ENCODE results near the gene SLC11A2. TPM values are rescaled to one million over a fixed set of nuclear protein-coding genes. Genes with fewer than 3 reads are reported as not detected.

SLC11A2 gene
- total RNA-seq, 1 experiment from 2014 or later, result 47.9 TPM

DNA sequence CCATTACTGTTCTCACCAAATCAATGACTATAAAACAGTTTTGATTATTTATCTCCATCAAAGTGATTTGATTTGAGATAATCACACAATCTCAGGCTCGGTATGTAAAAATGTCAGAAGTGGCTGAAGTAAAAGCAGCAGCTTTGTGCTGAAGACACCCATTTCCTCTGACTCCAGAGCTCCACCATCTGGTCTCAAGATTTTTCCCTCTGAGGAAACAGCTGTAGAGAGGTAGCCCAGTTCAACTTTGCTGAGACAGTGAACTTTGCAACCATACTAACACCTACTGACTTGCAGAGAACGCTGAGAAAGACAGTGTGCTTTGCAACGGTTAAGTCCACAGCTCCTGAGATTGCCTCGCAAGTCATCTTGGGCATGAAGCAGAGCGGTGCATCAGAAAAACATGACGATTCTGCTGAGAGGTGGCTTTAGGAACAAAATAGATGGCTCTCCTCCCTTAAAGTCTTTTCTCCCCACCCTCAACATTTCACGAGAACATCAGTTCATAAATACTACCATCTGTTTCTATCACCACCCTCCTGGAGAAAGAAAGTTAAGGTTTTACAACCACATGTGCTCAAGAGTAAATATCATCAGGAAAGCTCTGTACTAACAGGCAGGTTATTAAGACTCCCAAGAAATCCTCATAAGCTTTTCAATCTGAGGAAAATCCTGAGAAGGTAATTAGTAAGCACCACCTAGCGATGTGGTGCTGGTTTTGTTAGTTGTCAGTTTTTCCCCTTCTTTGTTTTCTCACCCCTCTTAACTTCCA lies 39.0 kb downstream of the SLC11A2 start:
- Histone ChIP-seq H2BK5ac (ENCODE audit: insufficient read length, low read length) (no peak overlapping the region), H3K56ac (ENCODE audit: insufficient read length, low read depth, low read length) (no peak overlapping the region), H2BK15ac (ENCODE audit: low read depth, low read length) (no peak overlapping the region), H3K27me3 (ENCODE audit: insufficient read depth, low read length) (no peaks in the 10 kb centered on the region), H3K23ac (ENCODE audit: insufficient read length, low read depth, low read length) (no peak overlapping the region), H4K8ac (replicated peaks; ENCODE audit: insufficient read length, low read depth, low read length) (no peak overlapping the region), H2BK20ac (ENCODE audit: low read depth, low read length, poor library complexity, severe bottlenecking) (no peak overlapping the region), H4K20me1 (ENCODE audit: control insufficient read depth, insufficient read depth, insufficient read length) (no peaks in the 10 kb centered on the region), H3K9ac (ENCODE audit: extremely low read depth, insufficient read length, low read length) (no peak overlapping the region), H3K79me2 (ENCODE audit: insufficient read depth, low read length) (no peaks in the 10 kb centered on the region), H2BK120ac (ENCODE audit: low read depth, low read length, poor library complexity, severe bottlenecking) (no peak overlapping the region), H3K4ac (ENCODE audit: low read depth, low read length) (no peak overlapping the region), H3K27ac (ENCODE audit: insufficient read length, low read depth, low read length) (peak overlapping the region; percentile 17), H4K5ac (ENCODE audit: insufficient read length, low read depth, low read length) (no peak overlapping the region), H3K23me2 (ENCODE audit: insufficient read length, low read depth, low read length, poor library complexity, severe bottlenecking) (no peaks in the 10 kb centered on the region), H4K91ac (ENCODE audit: insufficient read length, low read depth, low read length) (no peak overlapping the region), H3K9me3 (ENCODE audit: control insufficient read depth, low read depth, low read length) (no peaks in the 10 kb centered on the region), H3T11ph (ENCODE audit: low read length) (no peak overlapping the region), H2AFZ (ENCODE audit: low read length) (no peak overlapping the region), H3K18ac (ENCODE audit: insufficient read length, low read depth, low read length) (no peak overlapping the region), H3K4me2 (ENCODE audit: insufficient read depth, insufficient read length, low read length) (no peak overlapping the region), H2AK5ac (ENCODE audit: insufficient read length, low read length) (no peak overlapping the region), H3K79me1 (ENCODE audit: insufficient read depth, low read depth, low read length, poor library complexity, severe bottlenecking) (no peaks in the 10 kb centered on the region), H2BK12ac (ENCODE audit: insufficient read length, low read depth, low read length) (no peak overlapping the region), H3K4me1 (ENCODE audit: insufficient read depth, low read length) (no peaks in the 10 kb centered on the region), H3K14ac (ENCODE audit: insufficient read depth, low read length) (no peak overlapping the region)
- Mint-ChIP-seq H3K27ac (peak overlapping the region in 2 of 3 experiments; percentile 49 to 65; a peak in 3 of 7 replicates), H3K4me1 (peaks cover 0 to 6% of the 10 kb centered on the region in 2 experiments; a peak in 3 of 4 replicates), H3K27me3 (ENCODE audit: low read depth) (no peaks in the 10 kb centered on the region), H3K9me3 (no peaks in the 10 kb centered on the region), H3K36me3 (ENCODE audit: insufficient read depth in 1 of 3, low read depth in 3 of 3) (peaks cover 8 to 36% (median 25%) of the 10 kb centered on the region in 3 experiments; a peak in 5 of 7 replicates), H3K4me3 (no peak overlapping the region)
- peak; percentile 71 for DNase-seq
- TF ChIP-seq, protein P1, sequence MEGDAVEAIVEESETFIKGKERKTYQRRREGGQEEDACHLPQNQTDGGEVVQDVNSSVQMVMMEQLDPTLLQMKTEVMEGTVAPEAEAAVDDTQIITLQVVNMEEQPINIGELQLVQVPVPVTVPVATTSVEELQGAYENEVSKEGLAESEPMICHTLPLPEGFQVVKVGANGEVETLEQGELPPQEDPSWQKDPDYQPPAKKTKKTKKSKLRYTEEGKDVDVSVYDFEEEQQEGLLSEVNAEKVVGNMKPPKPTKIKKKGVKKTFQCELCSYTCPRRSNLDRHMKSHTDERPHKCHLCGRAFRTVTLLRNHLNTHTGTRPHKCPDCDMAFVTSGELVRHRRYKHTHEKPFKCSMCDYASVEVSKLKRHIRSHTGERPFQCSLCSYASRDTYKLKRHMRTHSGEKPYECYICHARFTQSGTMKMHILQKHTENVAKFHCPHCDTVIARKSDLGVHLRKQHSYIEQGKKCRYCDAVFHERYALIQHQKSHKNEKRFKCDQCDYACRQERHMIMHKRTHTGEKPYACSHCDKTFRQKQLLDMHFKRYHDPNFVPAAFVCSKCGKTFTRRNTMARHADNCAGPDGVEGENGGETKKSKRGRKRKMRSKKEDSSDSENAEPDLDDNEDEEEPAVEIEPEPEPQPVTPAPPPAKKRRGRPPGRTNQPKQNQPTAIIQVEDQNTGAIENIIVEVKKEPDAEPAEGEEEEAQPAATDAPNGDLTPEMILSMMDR (conservative IDR thresholded peaks at IDR 0.05), result peak; percentile 70
- no CpG with 5 or more reads among the region's 8 CpGs for WGBS (ENCODE audit: extremely low coverage, insufficient read length, low lambda C conversion rate)

Data from H9 (cell line).